ENCODE measurements around the gene DGAT2.

DNA sequence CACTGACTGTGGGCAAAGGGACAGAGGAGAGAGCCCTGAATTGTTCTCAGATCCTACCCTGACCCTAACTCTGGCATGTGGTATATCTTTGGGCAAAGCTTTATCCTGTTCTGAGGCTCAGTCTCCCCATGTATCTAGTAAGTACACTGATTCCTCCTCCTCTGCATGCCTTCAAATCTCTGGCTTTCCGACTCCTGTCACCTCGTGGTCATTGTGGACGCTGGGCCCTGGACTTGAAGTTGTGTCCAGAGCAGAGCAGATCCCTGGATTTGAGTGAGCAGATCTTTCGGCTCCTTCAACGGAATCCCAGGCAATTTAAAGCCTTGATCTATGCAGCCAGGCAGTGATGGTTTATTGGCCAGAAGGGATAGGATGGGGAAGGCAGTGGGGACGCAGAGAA lies 47.9 kb upstream of the DGAT2 start:
- TF ChIP-seq, protein P1, sequence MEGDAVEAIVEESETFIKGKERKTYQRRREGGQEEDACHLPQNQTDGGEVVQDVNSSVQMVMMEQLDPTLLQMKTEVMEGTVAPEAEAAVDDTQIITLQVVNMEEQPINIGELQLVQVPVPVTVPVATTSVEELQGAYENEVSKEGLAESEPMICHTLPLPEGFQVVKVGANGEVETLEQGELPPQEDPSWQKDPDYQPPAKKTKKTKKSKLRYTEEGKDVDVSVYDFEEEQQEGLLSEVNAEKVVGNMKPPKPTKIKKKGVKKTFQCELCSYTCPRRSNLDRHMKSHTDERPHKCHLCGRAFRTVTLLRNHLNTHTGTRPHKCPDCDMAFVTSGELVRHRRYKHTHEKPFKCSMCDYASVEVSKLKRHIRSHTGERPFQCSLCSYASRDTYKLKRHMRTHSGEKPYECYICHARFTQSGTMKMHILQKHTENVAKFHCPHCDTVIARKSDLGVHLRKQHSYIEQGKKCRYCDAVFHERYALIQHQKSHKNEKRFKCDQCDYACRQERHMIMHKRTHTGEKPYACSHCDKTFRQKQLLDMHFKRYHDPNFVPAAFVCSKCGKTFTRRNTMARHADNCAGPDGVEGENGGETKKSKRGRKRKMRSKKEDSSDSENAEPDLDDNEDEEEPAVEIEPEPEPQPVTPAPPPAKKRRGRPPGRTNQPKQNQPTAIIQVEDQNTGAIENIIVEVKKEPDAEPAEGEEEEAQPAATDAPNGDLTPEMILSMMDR (IDR thresholded peaks at IDR 0.05) = no peak
- no peak for TF ChIP-seq POLR2AphosphoS5 (IDR thresholded peaks at IDR 0.05)

All from upper lobe of left lung (tissue), 4 donors.